Neural cell (in vitro differentiated cells): ENCODE results near the gene ROR1. TPM values are rescaled to one million over a fixed set of nuclear protein-coding genes. Genes with fewer than 3 reads are reported as not detected.

Source experiments
- H2AFZ ChIP-seq: fragments of 200-600, 300-800 bp; sonication (generic), shearing (Covaris generic); 2 replicates; pipeline ENCODE4 v1.6.0; 2014; ENCODE audit warnings: low read depth, mild to moderate bottlenecking, antibody characterized with exemption, low read length, moderate library complexity
- H3F3A ChIP-seq: fragments of 200-600 bp; shearing (Covaris generic); 2 replicates; pipeline ENCODE4 v1.6.1; 2016; ENCODE audit warnings: mild to moderate bottlenecking, moderate library complexity, mixed read lengths, antibody characterized with exemption, low read length; ENCODE audit not compliant: insufficient read depth, poor library complexity, severe bottlenecking
- H3K27ac ChIP-seq: fragments of 200-600, 300-800 bp; sonication (generic), shearing (Covaris generic); 2 replicates; pipeline ENCODE4 v1.5.1; 2014; ENCODE audit warnings: mild to moderate bottlenecking, low read length, moderate library complexity
- H3K27me3 ChIP-seq: fragments of 300-800, 200-600 bp; sonication (generic), shearing (Covaris generic); 2 replicates; pipeline ENCODE4 v1.6.0; 2014; ENCODE audit warnings: mild to moderate bottlenecking, low read depth, low read length, moderate library complexity; ENCODE audit not compliant: insufficient read depth
- H3K36me3 ChIP-seq: fragments of 300-800, 200-600 bp; sonication (generic), shearing (Covaris generic); 2 replicates; pipeline ENCODE4 v1.5.1; 2014; ENCODE audit warnings: mild to moderate bottlenecking, antibody characterized with exemption, low read length, moderate library complexity; ENCODE audit not compliant: insufficient read depth
- H3K4me2 ChIP-seq: fragments of 300-800, 200-600 bp; sonication (generic), shearing (Covaris generic); 2 replicates; pipeline ENCODE4 v1.6.0; 2014; ENCODE audit warnings: mild to moderate bottlenecking, low read length
- H3K4me3 ChIP-seq: fragments of 300-800, 200-600 bp; sonication (generic), shearing (Covaris generic); 2 replicates; pipeline ENCODE4 v1.5.1; 2014; ENCODE audit warnings: mild to moderate bottlenecking, low read length, moderate library complexity
- H3K79me2 ChIP-seq: fragments of 200-600 bp; shearing (Covaris generic); replicated peaks from 2 replicates; pipeline ENCODE4 v1.6.0; 2014; ENCODE audit warnings: mild to moderate bottlenecking, low read length, moderate library complexity; ENCODE audit not compliant: insufficient read depth
- H3K9ac ChIP-seq: fragments of 300-800, 200-600 bp; sonication (generic), shearing (Covaris generic); 2 replicates; pipeline ENCODE4 v1.6.1; 2016; ENCODE audit warnings: mild to moderate bottlenecking, low read length, mixed read lengths
- H3K9me2 ChIP-seq: fragments of 200-600 bp; shearing (Covaris generic); 2 replicates; pipeline ENCODE4 v1.6.1; 2016; ENCODE audit warnings: mild to moderate bottlenecking, low read length, mixed read lengths; ENCODE audit not compliant: insufficient read depth
- H3K9me3 ChIP-seq: fragments of 200-600, 300-800 bp; sonication (generic), shearing (Covaris generic); 2 replicates; pipeline ENCODE4 v1.6.1; 2016; ENCODE audit warnings: mild to moderate bottlenecking, mixed run types, low read length, moderate library complexity, mixed read lengths
- H4K20me1 ChIP-seq: fragments of 200-600 bp; shearing (Covaris generic); 2 replicates; pipeline ENCODE4 v1.6.1; 2016; ENCODE audit warnings: mild to moderate bottlenecking, mixed run types; ENCODE audit not compliant: insufficient read depth
- CTCF ChIP-seq: fragments of 450-650 bp; IDR thresholded peaks from 2 replicates; pipeline ENCODE4 v1.5.1; 2014; ENCODE audit warnings: antibody characterized with exemption, mild to moderate bottlenecking, moderate library complexity; ENCODE audit not compliant: poor library complexity, severe bottlenecking
- EP300 ChIP-seq: fragments of 450-650 bp; conservative IDR thresholded peaks from 2 replicates; pipeline ENCODE4 v1.6.1; 2014; ENCODE audit warnings: antibody characterized with exemption, mild to moderate bottlenecking, moderate library complexity; ENCODE audit not compliant: poor library complexity, severe bottlenecking
- EZH2 ChIP-seq: fragments of 200-600, 300-800 bp; shearing (Covaris generic), sonication (generic); IDR thresholded peaks from 2 replicates; pipeline ENCODE4 v1.6.1; 2014; ENCODE audit warnings: antibody characterized with exemption, low read length, borderline replicate concordance, mild to moderate bottlenecking; ENCODE audit not compliant: insufficient read depth, poor library complexity, severe bottlenecking
- MXI1 ChIP-seq: fragments of 450-650 bp; conservative IDR thresholded peaks from 2 replicates; pipeline ENCODE4 v1.6.1; 2014; ENCODE audit warnings: antibody characterized with exemption, mild to moderate bottlenecking; ENCODE audit not compliant: poor library complexity, severe bottlenecking
- POLR2AphosphoS5 ChIP-seq: IDR thresholded peaks from 2 replicates; pipeline ENCODE4 v1.6.1; 2012
- RAD21 ChIP-seq: fragments of 450-650 bp; conservative IDR thresholded peaks from 2 replicates; pipeline ENCODE4 v1.6.1; 2014; ENCODE audit warnings: antibody characterized with exemption, mild to moderate bottlenecking, moderate library complexity
- REST ChIP-seq: IDR thresholded peaks from 2 replicates; pipeline ENCODE4 v1.6.1; 2012; ENCODE audit warnings: borderline replicate concordance
- SMC3 ChIP-seq: fragments of 450-650 bp; conservative IDR thresholded peaks from 2 replicates; pipeline ENCODE4 v1.6.1; 2014; ENCODE audit warnings: antibody characterized with exemption, mild to moderate bottlenecking, moderate library complexity; ENCODE audit not compliant: poor library complexity
- TAF1 ChIP-seq: IDR thresholded peaks from 2 replicates; pipeline ENCODE4 v1.6.1; 2012; ENCODE audit warnings: low read depth
- polyA plus RNA-seq: library from polyadenylated mRNA; depleted of rRNA; stranded (reverse); fragments of >200 nt; gene quantifications from 2 replicates; pipeline ENCODE4 v1.2.3, GENCODE V29; 2014

Gene ROR1
- polyA plus RNA-seq, 1 donor from 2014 or later = 0.27 TPM

GRCh38 chr1:63983391-63984256, 209.8 kb downstream of the ROR1 start:
- no peak overlapping the region for H2AFZ ChIP-seq
- TF ChIP-seq EZH2 (no peak), REST (no peak), SMC3 (no peak), CTCF (no peak), RAD21 (no peak), EP300 (no peak), POLR2AphosphoS5 (no peak), TAF1 (no peak)
- no peak overlapping the region for H3K4me2 ChIP-seq
- H3K36me3 ChIP-seq = no peaks in the 10 kb centered on the region
- no peak overlapping the region for H3K9ac ChIP-seq
- no peak overlapping the region for H3K4me3 ChIP-seq
- no peaks in the 10 kb centered on the region for H3K27me3 ChIP-seq
- no peaks in the 10 kb centered on the region for H3F3A ChIP-seq
- no peaks in the 10 kb centered on the region for H3K9me3 ChIP-seq
- no peaks in the 10 kb centered on the region for H3K9me2 ChIP-seq
- H3K79me2 ChIP-seq = no peaks in the 10 kb centered on the region
- no peaks in the 10 kb centered on the region for H4K20me1 ChIP-seq
- H3K27ac ChIP-seq = no peak overlapping the region

- no peak for TF ChIP-seq RAD21
- no peak for TF ChIP-seq TAF1
- TF ChIP-seq REST = no peak
- TF ChIP-seq EZH2 = no peak
- TF ChIP-seq MXI1 = no peak
- no peak for TF ChIP-seq EP300
- no peak for TF ChIP-seq POLR2AphosphoS5
- no peak for TF ChIP-seq CTCF
- no peak for TF ChIP-seq SMC3
- no peaks in the 10 kb centered on the region for H3K9me2 ChIP-seq
- H3K9me3 ChIP-seq = no peaks in the 10 kb centered on the region
- H3K4me3 ChIP-seq = no peak overlapping the region
- no peaks in the 10 kb centered on the region for H3K27me3 ChIP-seq
- H2AFZ ChIP-seq = no peak overlapping the region
- no peak overlapping the region for H3K27ac ChIP-seq
- no peaks in the 10 kb centered on the region for H4K20me1 ChIP-seq
- no peak overlapping the region for H3K4me2 ChIP-seq
- no peaks in the 10 kb centered on the region for H3K36me3 ChIP-seq
- no peaks in the 10 kb centered on the region for H3F3A ChIP-seq
- no peak overlapping the region for H3K9ac ChIP-seq
- no peaks in the 10 kb centered on the region for H3K79me2 ChIP-seq
Measured at GRCh38 chr1:63984257-63984929, 210.6 kb downstream of the ROR1 start.
